Activated CD4-positive, CD25-positive, alpha-beta regulatory T cell treated with anti-CD3 and anti-CD28 coated beads, Interleukin-2, amount 50 U/mL, for 24 hours (primary cell): Measurements from ENCODE around the gene IPP.
"Not testable (repeated sequence)": the region's sequence is repeated elsewhere in the genome, so short reads cannot be mapped to it uniquely, and the experiment has no call there.

Source experiments
- ATAC-seq, 2 donors: fragments of 150-1000 bp; cut with Tn5 transposase; one replicate each; pipeline ENCODE4 v1.10.0; 2021; ENCODE audit warnings: mild to moderate bottlenecking in 1 of 2, moderate library complexity in 1 of 2

The IPP gene

DNA sequence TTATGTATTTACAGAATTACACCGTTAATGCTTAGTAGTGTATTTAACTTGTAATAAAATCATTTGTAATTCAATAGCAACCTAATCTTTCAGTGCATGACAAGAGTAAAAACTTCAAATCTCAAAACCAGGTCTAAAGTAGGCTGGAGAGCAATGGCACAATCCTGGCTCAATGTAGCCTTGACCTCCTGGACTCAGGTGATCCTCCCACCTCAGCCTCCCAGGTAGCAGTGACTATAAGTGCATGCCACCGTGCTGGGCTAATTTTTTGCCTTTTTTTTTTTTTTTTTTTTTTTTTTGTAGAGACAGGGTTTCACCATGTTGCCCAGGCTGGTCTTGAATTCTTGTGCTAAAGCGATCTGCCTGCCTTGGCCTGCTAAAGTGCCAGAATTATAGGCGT lies 11.3 kb downstream of the IPP start:
- ATAC-seq, result no peak

DNA sequence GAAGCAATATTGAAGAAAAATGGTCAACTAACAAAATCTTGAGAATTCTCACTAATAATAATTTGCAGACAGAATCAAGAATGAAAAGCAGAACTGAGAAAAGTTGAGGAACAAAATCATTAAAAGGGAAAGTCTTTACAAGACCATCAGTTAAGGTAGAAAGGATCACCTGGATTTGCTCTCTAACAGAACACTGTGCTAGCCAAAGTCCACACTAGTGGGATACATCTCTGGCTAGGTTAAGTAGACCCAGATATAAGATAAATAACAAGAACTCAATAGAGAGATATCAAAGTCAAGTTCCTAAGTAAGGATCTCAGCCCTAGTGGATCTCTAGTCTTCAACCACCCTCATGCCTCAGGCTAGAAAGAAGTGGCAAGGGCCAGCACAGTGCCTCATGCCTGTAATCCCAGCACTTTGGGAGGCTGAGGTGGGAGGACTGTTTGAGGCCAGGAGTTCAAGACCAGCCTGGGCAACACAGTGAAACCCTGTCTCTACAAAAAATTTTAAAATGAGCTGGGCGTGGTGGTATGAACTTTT lies 19.6 kb downstream of the IPP start:
- no peak for ATAC-seq

DNA sequence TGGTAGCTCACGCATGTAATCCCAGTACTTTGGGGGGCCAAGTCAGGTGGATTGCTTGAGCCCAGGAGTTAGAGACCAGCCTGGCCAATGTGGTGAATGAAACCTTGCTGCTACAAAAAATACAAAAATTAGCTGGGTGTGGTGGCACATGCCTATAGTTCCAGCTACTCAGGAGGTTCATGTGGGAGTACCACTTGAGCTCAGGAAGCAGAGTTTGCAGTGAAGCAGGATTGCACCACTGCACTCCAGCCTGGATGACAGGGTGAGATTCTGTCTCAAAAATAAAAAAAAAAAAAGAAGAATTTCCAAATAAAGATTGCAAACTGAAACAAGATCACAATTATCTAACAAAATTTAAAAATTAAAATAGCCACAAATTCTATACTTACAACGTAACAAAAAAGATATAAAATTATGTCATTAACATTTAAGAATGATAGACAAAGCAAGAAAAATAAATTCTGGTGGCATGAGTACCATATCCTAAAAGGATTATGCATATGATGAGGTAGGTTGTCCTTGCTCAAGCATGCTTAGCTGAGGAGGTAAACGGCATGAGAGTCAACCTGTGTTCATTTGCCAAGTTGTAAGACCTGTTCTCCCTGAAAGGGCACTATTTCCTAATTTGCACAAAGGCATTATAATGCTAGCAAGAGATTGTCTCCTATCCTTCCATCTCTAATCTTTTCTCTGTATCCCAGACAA lies 20.2 kb downstream of the IPP start:
- no peak for ATAC-seq

DNA sequence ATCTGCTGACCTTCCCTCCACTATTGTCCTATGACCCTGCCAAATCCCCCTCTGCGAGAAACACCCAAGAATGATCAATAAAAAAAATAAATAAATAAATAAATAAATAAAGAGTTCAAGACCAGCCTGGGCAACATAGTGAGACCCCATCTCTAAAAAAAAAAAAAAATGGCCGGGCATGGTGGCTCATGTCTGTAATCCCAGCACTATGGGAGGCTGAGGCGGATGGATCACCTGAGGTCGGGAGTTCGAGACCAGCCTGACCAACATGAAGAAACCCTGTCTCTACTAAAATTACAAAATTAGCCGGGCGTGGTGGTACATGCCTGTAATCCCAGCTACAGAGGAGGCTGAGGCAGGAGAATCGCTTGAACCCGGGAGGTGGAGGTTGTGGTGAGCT lies 24.4 kb downstream of the IPP start:
- not testable (repeated sequence) for ATAC-seq

DNA sequence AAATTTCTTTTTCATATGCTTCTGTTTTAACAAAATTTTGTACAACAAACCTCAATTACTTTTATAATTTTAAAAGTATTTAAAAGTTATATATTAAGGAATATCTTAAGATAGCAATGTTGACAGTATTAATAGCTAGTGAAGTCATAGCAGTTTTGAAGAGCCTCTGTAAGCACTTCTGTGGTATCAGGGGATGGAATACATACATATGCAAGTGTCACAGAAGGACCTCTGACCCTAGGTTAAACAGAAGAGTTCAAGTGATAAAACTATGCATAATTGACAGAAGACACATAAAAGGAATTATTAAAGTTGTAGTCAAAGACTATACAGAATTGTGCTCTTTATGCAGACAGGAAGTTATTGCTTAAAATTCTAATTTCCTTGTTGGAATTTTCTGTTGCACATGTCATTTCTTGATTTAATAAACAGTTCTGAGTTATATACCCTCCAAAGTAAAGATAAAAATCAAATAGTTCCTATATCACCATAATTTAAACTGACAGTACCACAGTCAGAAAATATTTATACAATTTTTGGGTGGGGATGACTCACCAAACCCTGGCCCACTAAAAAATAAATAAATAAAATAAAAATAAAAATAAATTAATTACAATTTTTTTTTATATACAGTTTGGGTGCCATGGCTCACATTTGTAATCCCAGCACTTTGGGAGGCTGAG lies 27.1 kb downstream of the IPP start:
- no peak for ATAC-seq

DNA sequence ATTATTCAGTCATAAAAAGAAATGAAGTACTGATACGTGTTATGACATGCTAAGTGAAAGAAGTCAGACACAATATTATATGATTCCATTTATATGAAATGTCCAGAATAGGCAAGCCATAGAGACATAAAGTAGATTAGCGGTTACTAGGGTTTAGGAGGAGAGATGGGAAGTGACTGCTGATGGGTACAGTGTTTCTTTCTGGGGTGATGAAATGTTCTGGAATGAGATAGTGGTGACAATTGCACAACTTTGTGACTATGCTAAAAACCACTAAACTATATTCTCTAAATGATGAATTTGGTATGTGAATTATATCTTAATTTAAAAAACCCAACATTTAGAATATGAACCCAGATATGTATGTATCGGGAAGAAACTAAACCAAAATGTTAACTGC lies 27.6 kb downstream of the IPP start:
- ATAC-seq, result no peak

DNA sequence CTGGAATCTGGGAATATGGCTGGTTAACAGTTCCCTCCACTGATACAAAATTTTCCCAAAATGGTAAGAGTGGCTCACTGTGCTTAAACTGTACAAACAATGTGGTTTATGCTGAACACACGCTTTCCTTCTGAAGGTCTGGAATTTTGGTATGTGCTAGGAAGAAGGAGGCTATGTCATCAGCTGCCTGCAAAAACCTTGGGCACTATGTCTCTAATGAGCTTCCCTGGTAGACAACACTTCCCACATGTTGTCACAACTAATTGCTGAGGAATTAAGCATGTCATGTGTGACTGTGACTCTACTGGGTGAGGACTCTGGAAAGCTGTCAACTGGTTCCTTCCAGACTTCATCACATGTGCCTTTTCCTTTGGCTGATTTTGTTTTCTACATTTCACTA lies 29.2 kb downstream of the IPP start:
- no peak for ATAC-seq

DNA sequence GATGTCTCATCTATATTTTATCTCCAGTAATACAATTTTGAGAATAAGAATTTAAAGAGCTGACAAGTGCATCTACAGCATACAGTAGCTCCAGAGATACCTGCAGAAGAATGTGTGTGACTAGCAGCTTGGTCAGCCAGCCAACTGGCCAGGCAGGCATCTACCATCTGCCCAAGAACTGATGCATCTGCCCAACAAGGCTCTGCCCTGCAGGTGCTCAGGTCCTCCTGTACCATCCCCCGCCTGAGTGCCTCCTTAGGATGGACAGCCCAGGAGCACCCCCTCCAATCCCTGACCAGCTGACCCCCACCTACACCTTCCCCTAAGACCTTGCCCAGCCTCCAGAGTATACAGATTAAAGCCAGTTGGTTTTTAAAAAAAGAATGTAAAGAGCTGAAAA lies 32.2 kb downstream of the IPP start:
- no peak for ATAC-seq

DNA sequence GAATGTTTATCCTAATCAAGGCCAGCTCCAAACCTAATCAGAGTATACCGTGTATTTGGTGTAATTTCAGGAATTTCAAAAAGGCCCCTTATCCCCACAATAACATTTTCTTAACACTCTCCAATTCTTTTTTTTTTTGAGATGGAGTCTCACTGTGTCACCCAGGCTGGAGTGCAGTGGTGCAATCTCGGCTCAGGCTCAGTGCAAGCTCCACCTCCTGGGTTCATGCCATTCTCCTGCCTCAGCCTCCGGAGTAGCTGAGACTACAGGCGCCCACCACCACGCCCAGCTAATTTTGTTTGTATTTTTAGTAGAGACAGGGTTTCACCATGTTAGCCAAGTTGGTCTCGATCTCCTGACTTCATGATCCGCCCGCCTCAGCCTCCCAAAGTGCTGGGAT lies 33.1 kb downstream of the IPP start:
- not testable (repeated sequence) for ATAC-seq

DNA sequence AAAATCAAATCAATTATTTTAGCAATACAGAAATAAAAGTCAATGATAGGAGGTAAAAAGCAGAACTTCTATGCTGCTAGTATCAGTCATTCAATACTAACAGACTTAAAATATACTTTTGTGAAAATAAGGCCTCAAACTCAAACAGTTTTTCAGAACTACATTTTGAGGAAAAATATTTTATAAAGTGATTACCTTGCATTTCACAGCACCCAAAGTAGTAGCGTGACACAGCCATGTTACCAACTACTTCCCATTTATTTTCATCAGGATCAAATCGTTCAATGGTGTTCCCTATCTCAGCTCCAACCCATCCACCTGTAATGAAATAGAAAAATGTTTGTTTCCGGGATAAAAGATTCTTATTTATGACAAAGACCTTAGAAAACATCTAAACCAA lies 33.8 kb downstream of the IPP start:
- ATAC-seq, result no peak

DNA sequence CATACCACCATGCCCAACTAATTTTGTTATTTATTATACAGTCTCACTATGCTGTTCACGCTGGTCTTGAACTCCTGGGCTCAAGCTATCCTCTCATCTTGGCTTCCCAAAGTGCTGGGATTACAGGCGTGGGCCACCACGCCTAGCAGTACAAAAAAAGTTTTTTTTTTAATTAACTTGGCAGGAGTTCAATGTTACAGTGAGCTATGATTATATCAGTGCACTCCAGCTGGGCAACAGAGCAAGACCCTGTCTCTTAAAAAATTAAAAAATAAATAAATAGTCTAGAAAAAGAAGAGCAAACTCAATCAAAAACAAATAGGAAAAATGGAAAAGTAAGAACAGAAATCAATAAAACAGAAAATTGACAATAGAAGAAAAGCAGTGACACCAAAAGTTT lies 36.7 kb downstream of the IPP start:
- no peak for ATAC-seq

DNA sequence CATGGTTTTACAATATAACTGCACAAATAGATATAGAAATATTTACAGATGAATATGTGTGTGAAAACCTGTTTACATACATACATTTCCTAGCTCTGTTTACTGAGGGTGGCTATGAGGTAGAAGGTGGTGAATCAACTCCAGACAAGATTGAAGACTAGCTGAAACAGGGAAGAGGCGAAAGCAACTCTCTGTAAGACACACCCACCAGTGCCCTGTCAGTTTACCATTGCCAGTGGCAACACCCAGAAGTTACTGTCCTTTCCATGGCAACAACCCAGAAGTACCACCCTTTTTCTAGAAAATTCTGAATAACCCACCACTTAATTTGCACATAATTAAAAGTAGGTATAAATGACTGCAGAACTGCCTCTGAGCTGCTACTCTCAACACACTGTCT lies 45.8 kb downstream of the IPP start:
- ATAC-seq, result no peak

DNA sequence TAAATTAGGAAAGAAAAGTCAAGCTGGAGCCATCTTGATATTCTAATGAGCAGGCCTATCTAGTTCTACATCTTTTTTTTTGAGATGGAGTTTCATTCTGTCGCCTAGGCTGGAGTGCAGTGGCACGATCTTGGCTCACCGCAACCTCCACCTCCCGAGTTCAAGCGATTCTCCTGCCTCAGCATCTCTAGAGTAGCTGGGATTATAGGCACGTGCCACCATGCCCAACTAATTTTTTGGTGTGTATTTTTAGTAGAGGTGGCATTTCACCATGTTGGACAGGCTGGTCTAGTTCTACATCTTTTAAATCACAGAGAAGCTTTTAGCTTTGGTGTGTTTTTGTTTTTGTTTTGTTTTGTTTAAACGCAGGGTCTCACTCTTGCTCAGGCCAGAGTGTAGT lies 55.6 kb downstream of the IPP start:
- ATAC-seq, result no peak

DNA sequence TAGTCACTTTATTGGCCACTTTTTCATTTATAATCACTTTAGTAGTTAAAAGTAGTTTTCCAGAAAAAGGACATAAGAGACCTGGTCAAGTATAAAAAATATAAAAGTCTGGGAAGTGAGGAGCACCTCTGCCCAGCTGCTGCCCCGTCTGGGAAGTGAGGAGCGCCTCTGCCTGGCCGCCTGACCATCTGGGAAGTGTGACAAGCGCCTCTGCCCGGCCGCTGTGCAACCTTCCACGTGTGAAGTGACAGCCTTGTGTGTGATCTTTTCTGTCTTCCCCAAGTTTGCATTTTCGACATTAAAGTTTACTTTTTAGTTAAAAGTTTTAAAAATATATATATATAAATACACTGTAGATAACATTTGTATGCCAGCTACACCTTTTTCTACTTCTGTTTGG lies 56.6 kb downstream of the IPP start:
- ATAC-seq, result not testable (repeated sequence)

DNA sequence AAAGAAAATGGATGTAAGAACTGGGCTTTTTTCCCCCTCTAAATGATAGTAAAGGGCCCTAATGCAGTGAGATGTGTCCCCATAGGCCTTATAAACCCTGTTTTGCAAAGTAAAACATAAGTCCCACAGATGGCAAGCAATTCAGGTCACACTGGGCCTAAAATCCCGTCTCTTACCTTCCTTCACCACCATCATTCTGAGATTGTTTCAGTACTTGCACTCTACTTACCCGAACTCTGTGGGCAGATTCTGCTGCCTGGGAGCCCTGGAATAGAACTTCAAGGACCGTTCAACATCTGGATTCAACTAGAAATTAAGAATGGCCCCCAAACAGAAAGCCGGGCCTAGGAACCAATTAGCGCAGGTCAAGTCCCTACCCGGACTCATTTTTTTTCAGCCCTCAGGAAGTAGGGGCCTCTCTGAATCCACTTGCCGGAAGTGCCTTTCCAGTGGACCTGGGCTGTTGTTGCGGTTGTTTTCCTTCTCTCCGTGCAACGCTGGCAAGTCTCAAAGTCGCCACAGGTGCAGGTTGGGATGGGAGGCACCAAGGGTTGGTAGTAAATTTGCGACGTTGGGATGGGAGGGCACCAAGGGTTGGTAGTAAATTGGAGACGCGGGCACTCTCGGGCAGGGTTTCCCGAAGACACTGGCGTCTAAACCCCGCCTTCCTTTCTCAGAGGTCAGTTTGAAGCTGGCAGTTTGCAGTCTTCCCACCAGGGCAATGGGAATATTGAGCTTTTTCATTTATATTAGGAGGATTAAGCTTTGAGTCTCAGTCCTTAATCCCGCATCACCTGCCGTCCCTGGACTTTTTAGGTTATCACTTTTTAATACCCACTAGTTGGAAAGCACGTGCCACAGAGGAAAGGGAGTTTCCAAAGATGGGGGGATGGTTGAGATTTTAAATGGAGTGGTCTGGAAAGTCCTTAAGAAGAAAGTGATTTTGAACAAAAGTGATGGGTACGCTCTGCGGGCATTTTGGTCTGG lies 62.4 kb downstream of the IPP start, which contains the start of gene TMEM69:
Gene TMEM69 (plus strand): TSS at position 428 of the 987 bp plus-strand sequence. CDS start 2,888 bp downstream, outside the sequence.
- peak; percentile 6 to 9 for ATAC-seq

DNA sequence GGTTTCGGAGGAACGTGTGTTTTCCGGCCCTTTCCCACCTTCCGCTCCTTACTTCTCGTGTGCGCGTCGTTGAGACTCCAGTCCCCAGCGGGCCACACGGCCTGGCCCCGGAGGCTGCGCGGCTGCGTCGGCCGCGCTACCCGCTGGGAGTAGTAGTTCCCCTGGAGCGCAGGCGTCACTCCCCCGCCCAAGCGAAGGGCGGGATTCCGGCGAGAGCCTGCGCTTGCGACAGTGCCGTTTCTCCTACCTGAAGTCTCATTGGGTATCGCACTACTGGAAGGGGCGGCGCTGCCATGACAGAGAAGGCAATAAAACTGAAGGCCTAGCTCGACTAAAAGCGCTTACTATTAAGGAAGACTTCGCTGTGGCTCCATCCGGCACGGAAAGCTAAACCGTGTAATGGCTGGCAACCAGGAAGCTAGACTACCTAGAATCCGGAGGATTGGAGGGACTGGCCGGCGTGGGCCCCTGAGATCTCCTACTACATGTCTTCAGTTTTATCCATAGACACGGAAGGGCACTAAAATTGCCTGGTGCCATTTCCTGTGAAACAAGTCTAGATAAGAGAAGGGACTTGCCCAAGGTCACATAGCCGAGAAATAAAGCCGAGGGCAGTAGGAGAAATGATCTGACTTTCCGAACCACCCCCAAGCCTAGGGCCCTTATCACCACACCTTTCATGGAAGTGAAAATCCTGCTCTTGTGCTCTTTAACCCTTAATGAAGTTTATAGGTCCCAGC lies 63.3 kb downstream of the IPP start:
- peak; percentile 87 to 88 for ATAC-seq

DNA sequence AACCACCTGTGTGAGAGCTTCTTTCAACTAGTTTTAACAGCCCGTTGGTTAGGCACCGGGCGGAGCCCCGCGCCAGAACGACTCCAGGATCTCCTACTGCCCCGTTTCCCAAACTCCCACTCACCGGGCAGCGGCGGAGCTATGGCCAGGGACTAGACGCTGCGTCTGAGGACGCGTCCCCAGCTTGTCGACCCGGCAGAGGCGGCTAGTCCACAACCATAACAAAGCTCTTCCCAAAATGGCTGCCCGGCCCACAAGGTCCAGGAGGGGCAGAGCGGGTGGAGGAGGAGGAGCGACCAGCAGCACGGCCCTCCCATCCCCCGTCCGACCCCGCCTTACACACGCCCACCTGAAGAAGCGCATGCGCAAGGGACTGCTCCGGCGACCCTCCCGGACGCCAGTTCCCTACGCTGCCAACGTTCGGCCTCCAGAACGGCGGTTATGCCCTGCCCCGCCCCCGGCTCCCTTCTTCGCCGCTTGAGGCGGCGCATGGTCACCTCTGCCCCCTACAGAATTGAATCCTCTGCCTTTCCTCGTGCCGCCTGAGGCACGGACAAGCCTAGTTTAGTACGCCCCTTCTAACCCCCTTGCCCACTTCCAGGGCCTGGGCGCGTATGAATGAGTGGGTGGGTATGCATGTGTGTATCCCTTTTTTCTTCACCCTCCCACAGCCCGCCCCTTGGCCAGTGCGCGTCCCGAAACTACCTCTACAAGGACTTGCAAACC lies 64.0 kb downstream of the IPP start, which contains the start of gene GPBP1L1:
Gene GPBP1L1 (minus strand): TSS at position 246 of the 726 bp plus-strand sequence. CDS start 27,446 bp downstream, outside the sequence.
- peak; percentile 65 to 74 for ATAC-seq

DNA sequence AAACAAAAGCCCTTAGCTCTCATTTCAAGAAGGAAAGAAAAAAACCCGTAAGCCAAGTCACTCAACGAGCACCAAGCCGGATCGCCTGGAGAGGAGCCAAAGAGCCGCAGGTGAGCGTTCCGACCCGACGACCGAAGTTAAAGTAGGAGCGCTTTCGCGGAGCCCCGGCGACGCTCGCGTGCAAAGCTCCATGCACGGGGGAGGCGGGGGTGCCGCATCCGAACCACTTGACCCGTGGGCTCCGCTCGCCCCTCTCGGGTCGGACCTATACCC lies 64.5 kb downstream of the IPP start:
- no peak for ATAC-seq

DNA sequence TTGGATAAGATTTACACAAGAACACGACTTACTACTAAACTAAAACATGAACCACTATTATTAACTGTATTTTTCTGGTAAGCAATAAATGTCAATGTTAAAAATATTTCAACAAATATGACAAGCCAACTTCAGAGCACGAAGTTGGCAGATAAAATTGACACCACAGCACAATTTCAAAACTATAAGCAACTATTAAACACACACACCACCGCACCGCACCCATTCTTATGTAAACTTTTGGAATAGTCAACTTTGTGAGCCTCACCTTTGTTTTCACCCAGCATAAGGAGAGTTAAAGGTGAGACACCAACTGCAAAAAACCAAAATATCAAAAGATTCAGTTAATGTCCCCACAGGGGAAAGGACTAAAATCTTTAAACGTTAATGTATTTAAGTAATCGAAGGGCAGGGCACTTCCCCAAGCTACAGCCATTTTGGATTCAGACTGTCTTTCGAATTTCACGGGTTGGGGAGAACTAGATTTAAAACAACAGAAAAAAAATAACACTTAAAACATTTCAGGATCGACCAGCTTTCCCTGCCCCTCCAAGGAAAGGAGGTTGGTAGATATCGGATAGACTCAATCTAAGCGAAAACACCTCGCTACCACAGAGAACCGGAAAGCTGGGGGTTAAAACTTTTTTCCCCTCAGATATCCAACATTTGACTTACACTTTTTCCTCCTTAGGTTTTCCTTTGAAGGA lies 65.0 kb downstream of the IPP start:
- ATAC-seq, result no peak

DNA sequence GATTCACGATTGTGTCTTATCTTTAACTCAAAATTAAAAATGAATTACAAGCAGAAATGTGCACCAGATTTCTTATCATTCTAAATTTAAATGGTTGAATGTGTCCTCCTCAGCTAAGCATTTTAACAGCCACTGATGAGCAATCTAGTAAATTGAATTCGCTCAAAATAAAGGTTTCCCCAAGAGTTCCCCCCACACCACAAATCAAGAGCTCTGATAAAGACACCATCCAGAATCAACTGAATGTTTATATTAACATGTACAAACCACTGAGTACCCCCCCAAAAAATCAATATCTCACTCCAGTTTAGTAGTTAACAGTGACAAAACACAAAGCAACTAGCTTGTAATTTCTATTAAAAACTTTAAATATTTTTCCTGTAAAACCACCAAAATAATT lies 66.1 kb downstream of the IPP start:
- no peak for ATAC-seq

DNA sequence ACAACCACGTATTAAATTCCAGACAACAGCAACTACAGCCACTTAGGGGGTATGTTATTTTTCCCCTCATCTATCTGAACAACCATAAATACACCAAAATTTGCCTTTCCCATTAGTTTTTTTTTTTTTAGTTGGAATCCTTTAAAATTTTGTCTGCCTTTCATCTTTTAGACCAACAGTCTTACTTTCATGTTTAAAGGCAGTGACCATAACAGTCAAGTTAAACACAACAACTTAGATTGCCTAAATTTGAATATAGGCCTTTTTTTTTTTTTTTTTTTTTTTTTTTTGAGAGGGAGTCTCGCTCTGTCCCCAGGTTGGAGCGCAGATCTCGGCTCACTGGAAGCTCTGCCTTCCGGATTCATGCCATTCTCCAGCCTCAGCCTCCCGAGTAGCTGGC lies 67.5 kb downstream of the IPP start:
- no peak for ATAC-seq
